HG02884 (cell line): ENCODE measurements around the gene TCTA.

Experiments
- ATAC-seq: cut with Tn5 transposase; IDR thresholded peaks from one replicate; pipeline ENCODE4 v1.9.1; 2021; ENCODE audit warnings: mild to moderate bottlenecking, moderate library complexity; ENCODE audit not compliant: unreplicated experiment

Gene TCTA

DNA sequence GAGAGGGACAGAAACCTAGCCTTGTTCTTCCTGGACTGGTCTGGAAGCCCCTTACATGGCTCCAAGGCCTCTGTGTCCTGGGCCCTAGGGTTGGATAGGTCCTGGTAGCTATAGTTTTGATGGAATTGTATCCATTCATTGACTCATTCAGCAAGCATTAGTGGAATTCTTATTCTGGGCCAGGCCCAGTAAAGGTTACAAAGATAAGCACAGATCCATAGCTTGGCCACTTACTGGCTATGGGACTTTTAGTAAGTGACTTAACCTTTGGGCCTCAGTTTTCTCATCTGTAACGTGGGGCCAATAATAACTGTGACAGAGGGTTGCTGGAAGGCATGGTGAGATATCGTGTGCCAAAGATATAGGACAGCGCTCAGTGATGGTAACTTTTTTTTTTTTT, 44.2 kb downstream of the TCTA start:
- ATAC-seq = no peak

DNA sequence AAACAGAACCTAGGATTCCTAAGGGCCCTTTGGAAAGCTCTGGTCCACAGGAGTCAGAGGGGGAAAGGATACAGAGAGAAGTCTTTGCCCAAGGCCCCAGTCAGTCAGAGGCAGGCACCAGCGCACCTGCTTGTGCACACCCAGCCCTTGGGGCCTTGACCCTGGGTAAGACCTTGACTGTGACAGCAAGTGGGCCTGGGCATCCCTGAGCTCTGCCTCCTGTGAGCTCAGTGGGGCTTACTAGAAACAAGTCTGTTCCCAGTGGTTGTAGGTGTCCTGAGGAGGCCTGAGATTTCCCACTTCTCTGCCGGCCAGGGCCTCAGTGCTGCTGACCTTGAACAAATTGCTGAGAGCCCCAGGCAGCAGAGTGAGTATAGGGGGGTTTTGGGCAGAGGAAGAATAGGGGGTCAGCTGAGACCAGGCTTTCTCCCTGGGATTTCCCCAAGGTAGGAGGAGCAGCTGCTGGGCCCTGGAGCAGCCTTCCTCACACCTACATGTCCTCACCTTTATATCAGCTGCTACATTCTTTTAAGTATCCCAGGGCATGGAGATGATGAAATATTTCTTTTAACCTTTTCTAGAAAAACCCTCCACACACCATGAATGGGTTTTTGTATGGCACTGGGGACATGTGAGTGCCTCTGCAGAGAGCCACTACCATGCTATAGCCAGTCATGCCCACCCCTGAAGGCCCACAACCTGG, 48.1 kb downstream of the TCTA start:
- no peak for ATAC-seq

DNA sequence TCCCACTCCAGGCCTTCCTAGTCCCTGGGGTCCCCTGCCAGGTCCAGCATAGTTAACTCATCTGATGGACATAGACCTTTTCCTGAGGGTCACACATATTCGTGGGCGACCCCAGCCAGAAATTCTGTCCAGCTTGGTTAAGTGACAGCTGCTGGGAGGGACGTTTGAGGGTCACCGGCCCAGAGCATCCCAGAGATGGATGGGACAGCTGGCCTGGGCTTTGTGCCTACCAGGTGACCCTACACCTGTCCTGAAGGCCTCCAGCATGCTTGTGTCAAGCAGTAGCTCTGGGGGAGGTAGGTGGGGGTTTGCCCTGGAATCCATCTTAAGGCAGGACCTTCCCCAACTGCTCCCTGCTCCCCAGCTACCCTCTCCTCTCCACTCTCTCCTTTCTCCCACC, 48.7 kb downstream of the TCTA start:
- no peak for ATAC-seq

GRCh38 chr3:49461443-49462171, 49.4 kb downstream of the TCTA start:
- ATAC-seq = no peak

DNA sequence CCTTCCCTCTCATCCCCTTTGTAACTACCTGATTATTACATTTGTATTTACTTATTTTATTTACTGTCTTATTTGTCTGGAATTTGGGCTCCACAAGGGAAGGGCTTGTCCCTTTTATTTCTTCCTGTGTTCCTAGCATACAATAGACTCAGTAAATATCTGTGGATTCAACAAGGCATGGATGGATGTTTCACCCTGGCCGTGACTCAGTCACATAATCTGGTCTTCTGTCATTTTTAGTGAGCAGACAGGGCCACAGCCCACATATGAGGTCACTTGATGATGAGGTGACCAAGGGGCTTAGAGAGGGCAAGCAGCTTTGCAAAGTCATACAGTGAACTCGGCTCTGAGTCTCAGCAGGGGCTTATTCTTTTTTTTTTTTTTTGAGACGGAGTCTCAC, 50.0 kb downstream of the TCTA start:
- ATAC-seq = no peak

GRCh38 chr3:49465270-49466034, 53.2 kb downstream of the TCTA start:
- no peak for ATAC-seq
